ENCODE results near the gene MESD.
A peak's percentile ranks its signal among the peaks of the same experiment; 100 is the strongest.
"Not testable (repeated sequence)": the region's sequence is repeated elsewhere in the genome, so short reads cannot be mapped to it uniquely, and the experiment has no call there.

Gene MESD

DNA sequence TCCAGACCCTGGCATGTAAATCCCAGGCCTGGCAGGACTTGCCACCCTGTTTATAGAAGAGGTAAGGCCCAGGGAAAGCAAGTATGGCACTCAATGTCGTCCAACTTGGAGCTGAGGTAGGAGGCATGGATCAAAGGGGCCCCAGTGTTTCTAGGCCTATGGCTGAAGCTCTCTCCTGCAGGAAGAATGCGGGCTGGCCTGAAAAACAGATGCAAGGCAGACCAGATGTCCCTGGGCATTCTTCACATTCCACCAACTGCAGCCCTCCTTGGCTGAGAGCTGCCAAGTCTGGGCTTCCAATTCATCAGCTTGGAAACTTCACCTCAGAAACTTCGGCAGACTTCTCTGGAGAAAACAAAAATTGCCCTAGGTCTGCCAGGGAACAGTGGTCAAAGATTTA, 22.2 kb downstream of the MESD start:
- TF ChIP-seq, protein P1, sequence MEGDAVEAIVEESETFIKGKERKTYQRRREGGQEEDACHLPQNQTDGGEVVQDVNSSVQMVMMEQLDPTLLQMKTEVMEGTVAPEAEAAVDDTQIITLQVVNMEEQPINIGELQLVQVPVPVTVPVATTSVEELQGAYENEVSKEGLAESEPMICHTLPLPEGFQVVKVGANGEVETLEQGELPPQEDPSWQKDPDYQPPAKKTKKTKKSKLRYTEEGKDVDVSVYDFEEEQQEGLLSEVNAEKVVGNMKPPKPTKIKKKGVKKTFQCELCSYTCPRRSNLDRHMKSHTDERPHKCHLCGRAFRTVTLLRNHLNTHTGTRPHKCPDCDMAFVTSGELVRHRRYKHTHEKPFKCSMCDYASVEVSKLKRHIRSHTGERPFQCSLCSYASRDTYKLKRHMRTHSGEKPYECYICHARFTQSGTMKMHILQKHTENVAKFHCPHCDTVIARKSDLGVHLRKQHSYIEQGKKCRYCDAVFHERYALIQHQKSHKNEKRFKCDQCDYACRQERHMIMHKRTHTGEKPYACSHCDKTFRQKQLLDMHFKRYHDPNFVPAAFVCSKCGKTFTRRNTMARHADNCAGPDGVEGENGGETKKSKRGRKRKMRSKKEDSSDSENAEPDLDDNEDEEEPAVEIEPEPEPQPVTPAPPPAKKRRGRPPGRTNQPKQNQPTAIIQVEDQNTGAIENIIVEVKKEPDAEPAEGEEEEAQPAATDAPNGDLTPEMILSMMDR (IDR thresholded peaks at IDR 0.05; ENCODE audit: insufficient read depth, low read depth, low read length, missing control alignments), result no peak
- no peak overlapping the region for H3K4me3 ChIP-seq (ENCODE audit: low read length)
- DNase-seq (ENCODE audit: low read depth), result no peak

DNA sequence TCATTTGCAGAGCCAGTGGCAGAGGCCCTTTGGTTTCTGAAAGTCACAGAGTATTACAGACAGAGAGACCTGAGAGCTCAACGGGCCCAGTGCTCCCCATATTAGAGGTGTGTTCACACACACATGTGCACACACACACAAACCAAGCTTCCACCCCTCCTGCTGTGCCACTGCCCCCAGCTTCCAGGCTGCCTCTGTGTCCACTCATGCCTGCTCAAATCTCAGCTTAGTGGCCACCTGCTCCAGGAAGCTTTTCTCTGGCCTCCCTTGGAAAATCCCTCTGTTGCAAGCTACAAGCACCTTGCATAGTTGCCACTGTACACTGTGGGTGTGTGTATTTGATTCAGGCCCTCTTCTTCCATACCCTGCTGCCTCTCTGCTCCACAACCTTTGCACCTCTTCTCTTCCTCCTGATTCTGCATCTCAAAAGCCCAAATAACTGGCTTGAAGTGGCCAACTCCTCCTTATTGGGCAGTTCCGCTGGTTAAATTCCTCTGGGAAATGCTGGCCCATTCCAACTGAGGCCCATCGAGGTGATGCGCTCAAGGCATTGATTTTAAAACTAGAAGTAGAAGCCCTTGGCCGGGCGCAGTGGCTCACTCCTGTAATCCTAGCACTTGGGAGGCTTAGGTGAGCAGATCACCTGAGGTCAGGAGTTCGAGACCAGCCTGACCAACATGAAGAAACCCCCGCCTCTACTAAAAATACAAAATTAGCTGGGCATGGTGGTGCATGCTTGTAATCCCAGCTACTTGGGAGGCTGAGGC, 23.0 kb downstream of the MESD start:
- H3K4me3 ChIP-seq (ENCODE audit: low read length), result no peak overlapping the region
- TF ChIP-seq, protein P1 (IDR thresholded peaks at IDR 0.05; ENCODE audit: insufficient read depth, low read depth, low read length, missing control alignments), result no peak
- DNase-seq (ENCODE audit: low read depth), result no peak

DNA sequence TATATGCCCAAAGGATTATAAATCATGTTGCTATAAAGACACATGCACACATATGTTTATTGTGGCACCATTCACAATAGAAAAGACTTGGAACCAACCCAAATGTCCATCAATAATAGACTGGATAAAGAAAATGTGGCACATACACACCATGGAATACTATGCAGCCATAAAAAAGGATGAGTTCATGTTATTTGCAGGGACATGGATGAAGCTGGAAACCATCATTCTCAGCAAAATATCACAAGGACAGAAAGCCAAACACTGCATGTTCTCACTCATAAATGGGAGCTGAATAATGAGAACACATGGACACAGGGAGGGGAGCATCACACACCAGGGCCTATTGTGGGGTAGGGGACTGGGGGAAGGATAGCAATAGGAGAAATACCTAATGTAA, 24.2 kb downstream of the MESD start:
- DNase-seq (ENCODE audit: low read depth), result not testable (repeated sequence)

DNA sequence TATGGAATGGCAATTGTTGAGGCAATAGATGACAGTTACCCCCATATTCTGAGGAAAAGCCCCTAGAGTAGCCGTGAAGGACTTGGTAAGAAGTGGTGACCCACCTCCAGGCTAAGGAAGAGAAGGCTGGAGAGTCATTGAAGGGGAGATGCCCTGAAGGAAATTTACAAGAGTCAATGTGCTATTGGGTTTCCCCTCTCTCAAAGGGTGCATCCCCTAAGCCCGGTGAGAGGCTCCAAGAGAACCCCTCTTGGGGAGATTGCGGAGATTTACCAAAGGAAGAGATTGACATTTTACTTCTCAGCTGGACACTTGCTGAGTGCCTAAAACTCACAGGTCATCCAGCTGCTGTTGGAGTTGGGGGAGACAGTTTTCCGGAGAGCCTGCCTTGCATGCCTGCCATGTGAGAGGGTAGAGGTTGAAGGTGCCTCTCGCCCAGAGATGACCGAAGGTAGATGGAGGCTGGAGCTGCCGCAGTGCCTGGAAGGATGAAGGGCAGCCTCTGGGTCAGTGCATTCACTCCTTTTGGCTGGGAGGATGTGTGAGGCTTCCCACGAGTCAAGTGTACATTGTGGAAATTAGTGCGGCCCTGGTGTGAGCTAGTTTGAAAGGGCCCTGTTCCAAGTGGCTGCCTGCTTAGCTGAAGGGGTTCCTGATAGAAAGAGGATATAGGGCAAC, 30.7 kb downstream of the MESD start:
- TF ChIP-seq, protein P1 (IDR thresholded peaks at IDR 0.05; ENCODE audit: insufficient read depth, low read depth, low read length, missing control alignments), result no peak
- no peak overlapping the region for H3K4me3 ChIP-seq (ENCODE audit: low read length)
- no peak for DNase-seq (ENCODE audit: low read depth)

More for the DNA sequence above, 24.2 kb downstream of the MESD start:
- not testable (repeated sequence) for H3K4me3 ChIP-seq (ENCODE audit: low read length)

DNA sequence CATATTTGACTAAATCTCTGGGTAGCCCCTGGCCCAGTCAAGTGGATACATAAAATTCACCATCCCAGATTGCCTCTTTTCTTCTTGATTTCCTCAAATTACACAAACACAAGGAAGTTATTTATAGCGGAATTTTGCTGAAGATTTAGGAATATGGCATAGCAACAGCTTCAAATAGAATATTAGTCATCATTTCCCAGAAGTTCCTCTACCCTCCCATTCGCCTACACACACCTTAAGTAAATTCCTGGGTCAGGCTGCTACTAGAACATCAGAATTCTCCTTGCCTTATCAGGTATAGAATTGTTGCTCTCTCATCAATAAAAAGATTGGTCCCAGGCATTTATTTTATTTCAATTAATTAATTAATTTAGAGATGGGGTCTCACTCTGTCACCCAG, 31.6 kb downstream of the MESD start:
- TF ChIP-seq, protein P1 (IDR thresholded peaks at IDR 0.05; ENCODE audit: insufficient read depth, low read depth, low read length, missing control alignments), result no peak
- DNase-seq (ENCODE audit: low read depth), result peak; percentile 59
- no peak overlapping the region for H3K4me3 ChIP-seq (ENCODE audit: low read length)

DNA sequence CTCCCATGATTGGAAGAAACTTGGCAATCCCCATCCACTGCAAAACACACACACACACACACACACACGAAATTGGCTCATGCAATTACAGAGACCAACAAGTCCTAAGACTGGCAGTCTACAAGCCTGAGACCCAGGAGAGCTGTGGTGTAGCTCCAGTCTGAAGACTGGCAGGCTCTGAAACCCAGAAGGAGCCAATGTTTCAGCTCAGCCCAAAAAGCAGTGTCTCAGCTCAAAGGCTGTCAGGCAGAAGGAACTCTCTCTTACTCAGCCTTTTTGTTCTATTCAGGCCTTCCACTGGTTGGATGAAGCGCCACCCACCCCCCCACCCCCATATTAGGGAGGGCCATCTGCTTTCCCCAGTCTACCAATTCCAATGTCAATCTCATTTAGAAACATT, 32.1 kb downstream of the MESD start:
- H3K4me3 ChIP-seq (ENCODE audit: low read length), result no peak overlapping the region
- TF ChIP-seq, protein P1 (IDR thresholded peaks at IDR 0.05; ENCODE audit: insufficient read depth, low read depth, low read length, missing control alignments), result no peak
- no peak for DNase-seq (ENCODE audit: low read depth)

DNA sequence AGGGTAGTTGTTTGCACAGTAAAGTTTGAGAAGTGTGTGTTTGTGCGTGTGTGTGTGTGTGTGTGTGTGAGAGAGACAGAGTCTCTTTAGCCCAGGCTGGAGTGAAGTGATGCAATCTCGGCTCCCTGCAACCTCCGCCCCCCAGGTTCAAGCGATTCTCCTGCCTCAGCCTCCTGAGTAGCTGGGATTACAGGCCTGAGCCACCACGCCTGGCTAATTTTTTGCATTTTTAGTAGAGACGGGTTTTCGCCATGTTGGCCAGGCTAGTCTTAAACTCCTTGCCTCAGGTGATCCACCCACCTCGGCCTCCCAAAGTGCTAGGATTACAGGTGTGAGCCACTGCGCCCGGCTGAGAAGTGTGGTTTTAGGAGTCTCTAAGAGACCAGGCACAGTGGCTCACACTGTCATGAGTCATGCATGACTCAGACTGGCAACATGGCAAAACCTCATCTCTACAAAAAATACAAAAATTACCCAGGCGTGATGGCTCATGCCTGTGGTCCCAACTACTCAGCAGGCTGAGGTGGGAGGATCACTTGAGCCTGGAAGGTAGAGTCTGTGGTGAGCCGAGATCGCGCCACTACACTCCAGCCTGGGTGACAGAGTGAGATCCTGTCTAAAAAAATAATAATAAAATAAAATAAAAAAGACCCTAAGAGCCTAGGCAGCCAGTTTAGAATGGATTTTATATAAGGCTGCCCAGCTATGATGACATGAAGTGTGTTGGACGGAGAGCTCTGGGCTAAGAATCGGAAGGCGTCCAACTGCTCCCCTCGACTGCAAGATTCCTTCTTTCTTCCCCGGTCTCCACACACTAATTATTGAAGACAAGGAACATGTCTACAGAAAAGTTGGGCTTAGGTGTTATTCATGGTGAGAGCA, 33.8 kb downstream of the MESD start:
- DNase-seq (ENCODE audit: low read depth), result peak; percentile 99

More for the DNA sequence above, 33.8 kb downstream of the MESD start:
- H3K4me3 ChIP-seq (ENCODE audit: low read length), result not testable (repeated sequence)
